HEK293 (cell line): ENCODE data around the gene ZNF565.
A peak's percentile ranks its signal among the peaks of the same experiment; 100 is the strongest.

ENCODE experiments used
- EGR2 ChIP-seq: fragments of 450-650 bp; formaldehyde crosslinking; IDR thresholded peaks from 2 replicates; pipeline ENCODE4 v1.5.1; 2016; ENCODE audit warnings: low read depth, missing biosample characterization, missing genetic modification characterization
- GLIS2 ChIP-seq: fragments of 450-650 bp; formaldehyde crosslinking; IDR thresholded peaks from 2 replicates; pipeline ENCODE4 v1.5.1; 2016; ENCODE audit warnings: missing biosample characterization, missing genetic modification characterization
- SP3 ChIP-seq: fragments of 450-650 bp; formaldehyde crosslinking; IDR thresholded peaks from 2 replicates; pipeline ENCODE4 v1.5.1; 2016; ENCODE audit warnings: missing biosample characterization, missing genetic modification characterization
- TCF7L2 ChIP-seq: IDR thresholded peaks from 2 replicates; pipeline ENCODE4 v1.6.1; 2011; ENCODE audit warnings: low read depth, mild to moderate bottlenecking, inconsistent platforms, low read length, moderate library complexity, borderline replicate concordance
- YY1 ChIP-seq: fragments of 450-650 bp; formaldehyde crosslinking; IDR thresholded peaks from 2 replicates; pipeline ENCODE4 v1.5.1; 2018; ENCODE audit warnings: missing biosample characterization, missing genetic modification characterization
- ZBTB26 ChIP-seq: fragments of 450-650 bp; formaldehyde crosslinking; optimal IDR thresholded peaks from 2 replicates; pipeline ENCODE3; 2016; ENCODE audit warnings: missing biosample characterization, mild to moderate bottlenecking, missing genetic modification characterization
- ZBTB6 ChIP-seq: fragments of 450-650 bp; formaldehyde crosslinking; IDR thresholded peaks from 2 replicates; pipeline ENCODE4 v1.5.1; 2017; ENCODE audit warnings: missing biosample characterization, missing genetic modification characterization
- ZEB2 ChIP-seq: fragments of 450-650 bp; formaldehyde crosslinking; IDR thresholded peaks from 2 replicates; pipeline ENCODE4 v1.5.1; 2016; ENCODE audit warnings: missing biosample characterization, missing genetic modification characterization
- ZNF114 ChIP-seq: fragments of 450-650 bp; formaldehyde crosslinking; IDR thresholded peaks from 2 replicates; pipeline ENCODE4 v1.5.0; 2017; ENCODE audit warnings: missing biosample characterization, missing genetic modification characterization
- ZNF155 ChIP-seq: fragments of 450-650 bp; formaldehyde crosslinking; IDR thresholded peaks from 2 replicates; pipeline ENCODE4 v1.5.1; 2016; ENCODE audit warnings: missing biosample characterization, missing genetic modification characterization
- ZNF157 ChIP-seq: fragments of 450-650 bp; formaldehyde crosslinking; IDR thresholded peaks from 2 replicates; pipeline ENCODE4 v1.5.1; 2016; ENCODE audit warnings: missing biosample characterization, missing genetic modification characterization
- ZNF184 ChIP-seq: fragments of 450-650 bp; IDR thresholded peaks from 2 replicates; pipeline ENCODE4 v1.5.1; 2018; ENCODE audit warnings: missing biosample characterization, mild to moderate bottlenecking, missing genetic modification characterization
- ZNF211 ChIP-seq: fragments of 450-650 bp; formaldehyde crosslinking; IDR thresholded peaks from 2 replicates; pipeline ENCODE4 v1.5.1; 2016; ENCODE audit warnings: low read depth, missing biosample characterization, missing genetic modification characterization
- ZNF423 ChIP-seq: fragments of 450-650 bp; formaldehyde crosslinking; IDR thresholded peaks from 2 replicates; pipeline ENCODE4 v1.5.1; 2016; ENCODE audit warnings: missing biosample characterization, missing genetic modification characterization
- ZNF521 ChIP-seq: fragments of 450-650 bp; formaldehyde crosslinking; IDR thresholded peaks from 2 replicates; pipeline ENCODE4 v1.5.1; 2017; ENCODE audit warnings: missing biosample characterization, mild to moderate bottlenecking, missing genetic modification characterization
- ZNF530 ChIP-seq: fragments of 450-650 bp; formaldehyde crosslinking; IDR thresholded peaks from 2 replicates; pipeline ENCODE4 v1.5.1; 2016; ENCODE audit warnings: low read depth, missing biosample characterization, missing genetic modification characterization
- ZNF549 ChIP-seq: fragments of 450-650 bp; IDR thresholded peaks from 2 replicates; pipeline ENCODE4 v1.5.1; 2018; ENCODE audit warnings: missing biosample characterization, missing genetic modification characterization, mild to moderate bottlenecking, inconsistent platforms, moderate library complexity
- ZNF629 ChIP-seq: fragments of 450-650 bp; formaldehyde crosslinking; IDR thresholded peaks from 2 replicates; pipeline ENCODE4 v1.5.1; 2017; ENCODE audit warnings: missing biosample characterization, missing genetic modification characterization
- ZNF654 ChIP-seq: fragments of 450-650 bp; formaldehyde crosslinking; IDR thresholded peaks from 2 replicates; pipeline ENCODE4 v1.5.1; 2016; ENCODE audit warnings: low read depth, missing biosample characterization, missing genetic modification characterization
- ZNF660 ChIP-seq: fragments of 450-650 bp; IDR thresholded peaks from 2 replicates; pipeline ENCODE4 v1.5.1; 2018; ENCODE audit warnings: missing biosample characterization, mild to moderate bottlenecking, missing genetic modification characterization
- ZNF692 ChIP-seq: fragments of 450-650 bp; formaldehyde crosslinking; IDR thresholded peaks from 2 replicates; pipeline ENCODE4 v1.5.1; 2016; ENCODE audit warnings: missing biosample characterization, missing genetic modification characterization
- ZNF747 ChIP-seq: fragments of 450-650 bp; formaldehyde crosslinking; IDR thresholded peaks from 2 replicates; pipeline ENCODE4 v1.5.1; 2016; ENCODE audit warnings: missing biosample characterization, missing genetic modification characterization
- ZNF791 ChIP-seq: fragments of 450-650 bp; formaldehyde crosslinking; IDR thresholded peaks from 2 replicates; pipeline ENCODE4 v1.5.1; 2016; ENCODE audit warnings: missing biosample characterization, missing genetic modification characterization
- TF ChIP-seq, protein P1 (sequence below): fragments of 450-650 bp; formaldehyde crosslinking; IDR thresholded peaks from 2 replicates; pipeline ENCODE4 v1.5.1; 2016; ENCODE audit warnings: missing biosample characterization, missing genetic modification characterization
- TF ChIP-seq, protein P2 (sequence below): fragments of 450-650 bp; formaldehyde crosslinking; IDR thresholded peaks from 2 replicates; pipeline ENCODE4 v1.5.1; 2016; ENCODE audit warnings: missing biosample characterization, missing genetic modification characterization
- TF ChIP-seq, protein P3 (sequence below): fragments of 450-650 bp; formaldehyde crosslinking; IDR thresholded peaks from 2 replicates; pipeline ENCODE4 v1.5.1; 2016; ENCODE audit warnings: missing biosample characterization, missing genetic modification characterization
- TF ChIP-seq, protein P4 (sequence below): fragments of 450-650 bp; formaldehyde crosslinking; IDR thresholded peaks from 2 replicates; pipeline ENCODE4 v1.5.1; 2016; ENCODE audit warnings: missing biosample characterization, missing genetic modification characterization

ZNF565 gene

DNA sequence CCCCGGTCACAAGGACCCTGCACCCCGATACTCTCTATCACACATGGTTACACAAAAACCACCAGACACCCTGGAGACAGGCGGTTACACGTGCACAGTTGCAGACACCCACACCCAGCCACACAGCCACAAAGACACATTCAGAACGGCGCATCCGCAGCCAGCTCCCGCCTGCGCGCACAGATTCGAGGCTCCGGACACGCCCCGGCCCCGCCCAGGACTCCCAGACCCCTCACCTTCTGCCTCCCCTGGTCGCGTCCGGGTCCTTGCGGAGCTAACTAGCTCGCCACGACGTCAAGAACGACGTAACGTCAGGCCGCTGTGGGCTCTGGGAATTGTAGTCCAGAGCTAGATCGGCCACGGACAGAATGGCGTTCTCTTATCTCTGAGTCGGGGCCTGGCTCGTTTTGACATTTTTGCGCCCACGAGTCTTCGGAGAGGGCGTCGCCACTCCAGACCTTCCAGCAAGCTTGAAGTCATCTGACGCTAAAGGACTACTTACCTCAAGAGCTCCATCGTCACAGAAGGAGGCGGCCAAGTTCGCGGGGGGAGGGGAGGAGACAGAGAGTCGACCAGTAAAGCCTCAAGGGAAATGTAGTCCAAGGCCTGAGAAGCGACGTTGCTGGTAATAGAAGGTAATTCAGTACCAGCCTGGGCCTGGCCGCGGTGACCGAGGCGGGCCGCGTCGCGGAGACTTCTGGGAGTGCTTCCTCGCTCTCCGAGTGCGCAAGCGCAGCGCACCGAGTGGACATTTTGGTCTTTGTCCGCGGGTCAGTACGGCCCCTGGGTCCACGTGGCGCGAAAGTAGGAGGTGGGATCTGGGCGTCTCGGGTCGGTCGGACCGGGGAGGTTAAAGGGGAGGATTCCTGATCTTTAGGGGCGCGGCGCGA lies at the start of gene ZNF565, which contains the start of gene ZNF146 (continued):
- TF ChIP-seq, protein P1, sequence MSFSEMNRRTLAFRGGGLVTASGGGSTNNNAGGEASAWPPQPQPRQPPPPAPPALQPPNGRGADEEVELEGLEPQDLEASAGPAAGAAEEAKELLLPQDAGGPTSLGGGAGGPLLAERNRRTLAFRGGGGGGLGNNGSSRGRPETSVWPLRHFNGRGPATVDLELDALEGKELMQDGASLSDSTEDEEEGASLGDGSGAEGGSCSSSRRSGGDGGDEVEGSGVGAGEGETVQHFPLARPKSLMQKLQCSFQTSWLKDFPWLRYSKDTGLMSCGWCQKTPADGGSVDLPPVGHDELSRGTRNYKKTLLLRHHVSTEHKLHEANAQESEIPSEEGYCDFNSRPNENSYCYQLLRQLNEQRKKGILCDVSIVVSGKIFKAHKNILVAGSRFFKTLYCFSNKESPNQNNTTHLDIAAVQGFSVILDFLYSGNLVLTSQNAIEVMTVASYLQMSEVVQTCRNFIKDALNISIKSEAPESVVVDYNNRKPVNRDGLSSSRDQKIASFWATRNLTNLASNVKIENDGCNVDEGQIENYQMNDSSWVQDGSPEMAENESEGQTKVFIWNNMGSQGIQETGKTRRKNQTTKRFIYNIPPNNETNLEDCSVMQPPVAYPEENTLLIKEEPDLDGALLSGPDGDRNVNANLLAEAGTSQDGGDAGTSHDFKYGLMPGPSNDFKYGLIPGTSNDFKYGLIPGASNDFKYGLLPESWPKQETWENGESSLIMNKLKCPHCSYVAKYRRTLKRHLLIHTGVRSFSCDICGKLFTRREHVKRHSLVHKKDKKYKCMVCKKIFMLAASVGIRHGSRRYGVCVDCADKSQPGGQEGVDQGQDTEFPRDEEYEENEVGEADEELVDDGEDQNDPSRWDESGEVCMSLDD (tag by site-specific recombination), result peak; percentile 82
- TF ChIP-seq YY1 (tag by site-specific recombination) (peak; percentile 98), ZEB2 (peak; percentile 96), ZNF660 (no peak; the same call in 1 of the 2 replicates), ZNF692 (tag by site-specific recombination) (peak; percentile 78; the same call in 1 of the 2 replicates), ZNF654 (no peak), ZNF211 (no peak), EGR2 (no peak), ZNF629 (peak; percentile 100), ZNF184 (tag by site-specific recombination) (no peak), ZNF530 (tag by site-specific recombination) (no peak; the same call in 1 of the 2 replicates), ZNF155 (tag by site-specific recombination) (no peak), ZNF114 (tag by site-specific recombination) (no peak), ZBTB6 (tag by site-specific recombination) (peak; percentile 85), ZNF747 (tag by site-specific recombination) (no peak), ZNF549 (tag by site-specific recombination) (no peak), ZNF423 (tag by site-specific recombination) (no peak), GLIS2 (tag by site-specific recombination) (peak; percentile 100), ZNF521 (tag by site-specific recombination) (no peak), ZNF157 (no peak), TCF7L2 (no peak), ZBTB26 (tag by site-specific recombination) (peak; percentile 92), ZNF791 (no peak), SP3 (tag by site-specific recombination) (peak; percentile 100)
- TF ChIP-seq, protein P2, sequence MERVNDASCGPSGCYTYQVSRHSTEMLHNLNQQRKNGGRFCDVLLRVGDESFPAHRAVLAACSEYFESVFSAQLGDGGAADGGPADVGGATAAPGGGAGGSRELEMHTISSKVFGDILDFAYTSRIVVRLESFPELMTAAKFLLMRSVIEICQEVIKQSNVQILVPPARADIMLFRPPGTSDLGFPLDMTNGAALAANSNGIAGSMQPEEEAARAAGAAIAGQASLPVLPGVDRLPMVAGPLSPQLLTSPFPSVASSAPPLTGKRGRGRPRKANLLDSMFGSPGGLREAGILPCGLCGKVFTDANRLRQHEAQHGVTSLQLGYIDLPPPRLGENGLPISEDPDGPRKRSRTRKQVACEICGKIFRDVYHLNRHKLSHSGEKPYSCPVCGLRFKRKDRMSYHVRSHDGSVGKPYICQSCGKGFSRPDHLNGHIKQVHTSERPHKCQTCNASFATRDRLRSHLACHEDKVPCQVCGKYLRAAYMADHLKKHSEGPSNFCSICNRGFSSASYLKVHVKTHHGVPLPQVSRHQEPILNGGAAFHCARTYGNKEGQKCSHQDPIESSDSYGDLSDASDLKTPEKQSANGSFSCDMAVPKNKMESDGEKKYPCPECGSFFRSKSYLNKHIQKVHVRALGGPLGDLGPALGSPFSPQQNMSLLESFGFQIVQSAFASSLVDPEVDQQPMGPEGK (tag by site-specific recombination), result peak; percentile 86
- TF ChIP-seq, protein P3, sequence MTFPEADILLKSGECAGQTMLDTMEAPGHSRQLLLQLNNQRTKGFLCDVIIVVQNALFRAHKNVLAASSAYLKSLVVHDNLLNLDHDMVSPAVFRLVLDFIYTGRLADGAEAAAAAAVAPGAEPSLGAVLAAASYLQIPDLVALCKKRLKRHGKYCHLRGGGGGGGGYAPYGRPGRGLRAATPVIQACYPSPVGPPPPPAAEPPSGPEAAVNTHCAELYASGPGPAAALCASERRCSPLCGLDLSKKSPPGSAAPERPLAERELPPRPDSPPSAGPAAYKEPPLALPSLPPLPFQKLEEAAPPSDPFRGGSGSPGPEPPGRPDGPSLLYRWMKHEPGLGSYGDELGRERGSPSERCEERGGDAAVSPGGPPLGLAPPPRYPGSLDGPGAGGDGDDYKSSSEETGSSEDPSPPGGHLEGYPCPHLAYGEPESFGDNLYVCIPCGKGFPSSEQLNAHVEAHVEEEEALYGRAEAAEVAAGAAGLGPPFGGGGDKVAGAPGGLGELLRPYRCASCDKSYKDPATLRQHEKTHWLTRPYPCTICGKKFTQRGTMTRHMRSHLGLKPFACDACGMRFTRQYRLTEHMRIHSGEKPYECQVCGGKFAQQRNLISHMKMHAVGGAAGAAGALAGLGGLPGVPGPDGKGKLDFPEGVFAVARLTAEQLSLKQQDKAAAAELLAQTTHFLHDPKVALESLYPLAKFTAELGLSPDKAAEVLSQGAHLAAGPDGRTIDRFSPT (tag by site-specific recombination), result peak; percentile 99
- TF ChIP-seq, protein P4, sequence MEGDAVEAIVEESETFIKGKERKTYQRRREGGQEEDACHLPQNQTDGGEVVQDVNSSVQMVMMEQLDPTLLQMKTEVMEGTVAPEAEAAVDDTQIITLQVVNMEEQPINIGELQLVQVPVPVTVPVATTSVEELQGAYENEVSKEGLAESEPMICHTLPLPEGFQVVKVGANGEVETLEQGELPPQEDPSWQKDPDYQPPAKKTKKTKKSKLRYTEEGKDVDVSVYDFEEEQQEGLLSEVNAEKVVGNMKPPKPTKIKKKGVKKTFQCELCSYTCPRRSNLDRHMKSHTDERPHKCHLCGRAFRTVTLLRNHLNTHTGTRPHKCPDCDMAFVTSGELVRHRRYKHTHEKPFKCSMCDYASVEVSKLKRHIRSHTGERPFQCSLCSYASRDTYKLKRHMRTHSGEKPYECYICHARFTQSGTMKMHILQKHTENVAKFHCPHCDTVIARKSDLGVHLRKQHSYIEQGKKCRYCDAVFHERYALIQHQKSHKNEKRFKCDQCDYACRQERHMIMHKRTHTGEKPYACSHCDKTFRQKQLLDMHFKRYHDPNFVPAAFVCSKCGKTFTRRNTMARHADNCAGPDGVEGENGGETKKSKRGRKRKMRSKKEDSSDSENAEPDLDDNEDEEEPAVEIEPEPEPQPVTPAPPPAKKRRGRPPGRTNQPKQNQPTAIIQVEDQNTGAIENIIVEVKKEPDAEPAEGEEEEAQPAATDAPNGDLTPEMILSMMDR (tag by site-specific recombination), result peak; percentile 75; the same call in 1 of the 2 replicates
